ENCODE data around the gene GPRC5A. TPM values are rescaled to one million over a fixed set of nuclear protein-coding genes. Genes with fewer than 3 reads are reported as not detected.
"Not testable (repeated sequence)": the region's sequence is repeated elsewhere in the genome, so short reads cannot be mapped to it uniquely, and the experiment has no call there.

The GPRC5A gene, protein sequence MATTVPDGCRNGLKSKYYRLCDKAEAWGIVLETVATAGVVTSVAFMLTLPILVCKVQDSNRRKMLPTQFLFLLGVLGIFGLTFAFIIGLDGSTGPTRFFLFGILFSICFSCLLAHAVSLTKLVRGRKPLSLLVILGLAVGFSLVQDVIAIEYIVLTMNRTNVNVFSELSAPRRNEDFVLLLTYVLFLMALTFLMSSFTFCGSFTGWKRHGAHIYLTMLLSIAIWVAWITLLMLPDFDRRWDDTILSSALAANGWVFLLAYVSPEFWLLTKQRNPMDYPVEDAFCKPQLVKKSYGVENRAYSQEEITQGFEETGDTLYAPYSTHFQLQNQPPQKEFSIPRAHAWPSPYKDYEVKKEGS
- 4.0 and 7.1 TPM in 2 replicates for total RNA-seq
- long read RNA-seq, full-length matches to known transcripts, result 8 of 9 reads
- long read RNA-seq, partial matches to known transcripts, result 0 of 9 reads
- long read RNA-seq, other reads (novel, unspliced or antisense), result 1 of 9 reads

DNA sequence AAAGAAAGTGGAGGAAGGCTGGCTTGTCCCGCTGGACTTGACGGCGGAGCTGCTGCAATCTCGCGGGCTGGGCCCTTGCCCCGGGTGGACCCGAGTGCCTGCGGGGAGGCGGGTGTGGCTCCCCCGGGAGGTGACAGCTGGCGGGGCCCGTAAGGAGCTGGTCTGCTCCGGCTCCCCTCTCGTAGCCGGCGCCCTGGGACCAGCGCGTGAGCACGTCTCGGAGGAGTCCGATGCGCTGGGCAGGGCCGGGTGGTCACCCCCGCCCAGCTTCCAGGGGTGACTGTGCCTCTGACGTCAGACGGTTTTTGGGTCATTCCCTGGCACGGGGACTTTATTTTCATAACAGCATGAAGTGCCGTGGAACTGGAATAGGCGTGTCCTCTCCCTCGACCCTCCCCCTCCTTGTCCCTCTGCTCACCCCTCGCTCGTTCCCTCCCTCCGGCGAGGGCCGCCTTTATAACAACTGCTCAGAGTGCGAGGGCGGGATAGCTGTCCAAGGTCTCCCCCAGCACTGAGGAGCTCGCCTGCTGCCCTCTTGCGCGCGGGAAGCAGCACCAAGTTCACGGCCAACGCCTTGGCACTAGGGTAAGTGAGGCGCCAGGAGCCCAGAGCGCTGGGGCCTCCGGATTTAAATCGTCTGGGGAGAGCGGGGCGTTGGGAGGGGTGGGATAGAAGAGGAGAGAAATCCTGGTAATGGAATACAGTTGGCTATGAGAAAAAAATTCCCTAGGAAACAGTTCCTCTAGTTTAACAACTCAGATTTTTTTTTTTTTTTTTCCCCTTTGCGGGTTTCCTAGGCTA is at the start of gene GPRC5A:
GPRC5A (plus strand) TSS at position 483 of the 801 bp plus-strand sequence. CDS start 16,688 bp downstream, outside the sequence.
- H3K9me3 Mint-ChIP-seq (ENCODE audit: low read depth), result no peaks in the 10 kb centered on the region
- peaks cover 64% of the 10 kb centered on the region for H3K27me3 Mint-ChIP-seq
- peak within 1 kb of the TSS; percentile 75 for H3K27ac Mint-ChIP-seq
- H3K36me3 Mint-ChIP-seq (ENCODE audit: insufficient read depth), result no peaks in the 10 kb centered on the region
- peak within 1 kb of the TSS; percentile 69 for H3K4me3 Mint-ChIP-seq (ENCODE audit: low read depth)
- peaks cover 19% of the 10 kb centered on the region for H3K4me1 Mint-ChIP-seq (ENCODE audit: low read depth)
- peak; percentile 54 for DNase-seq (ENCODE audit: low spot score, unreplicated experiment)
- TF ChIP-seq, protein P1, sequence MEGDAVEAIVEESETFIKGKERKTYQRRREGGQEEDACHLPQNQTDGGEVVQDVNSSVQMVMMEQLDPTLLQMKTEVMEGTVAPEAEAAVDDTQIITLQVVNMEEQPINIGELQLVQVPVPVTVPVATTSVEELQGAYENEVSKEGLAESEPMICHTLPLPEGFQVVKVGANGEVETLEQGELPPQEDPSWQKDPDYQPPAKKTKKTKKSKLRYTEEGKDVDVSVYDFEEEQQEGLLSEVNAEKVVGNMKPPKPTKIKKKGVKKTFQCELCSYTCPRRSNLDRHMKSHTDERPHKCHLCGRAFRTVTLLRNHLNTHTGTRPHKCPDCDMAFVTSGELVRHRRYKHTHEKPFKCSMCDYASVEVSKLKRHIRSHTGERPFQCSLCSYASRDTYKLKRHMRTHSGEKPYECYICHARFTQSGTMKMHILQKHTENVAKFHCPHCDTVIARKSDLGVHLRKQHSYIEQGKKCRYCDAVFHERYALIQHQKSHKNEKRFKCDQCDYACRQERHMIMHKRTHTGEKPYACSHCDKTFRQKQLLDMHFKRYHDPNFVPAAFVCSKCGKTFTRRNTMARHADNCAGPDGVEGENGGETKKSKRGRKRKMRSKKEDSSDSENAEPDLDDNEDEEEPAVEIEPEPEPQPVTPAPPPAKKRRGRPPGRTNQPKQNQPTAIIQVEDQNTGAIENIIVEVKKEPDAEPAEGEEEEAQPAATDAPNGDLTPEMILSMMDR (IDR thresholded peaks at IDR 0.05; ENCODE audit: unreplicated experiment), result no peak

DNA sequence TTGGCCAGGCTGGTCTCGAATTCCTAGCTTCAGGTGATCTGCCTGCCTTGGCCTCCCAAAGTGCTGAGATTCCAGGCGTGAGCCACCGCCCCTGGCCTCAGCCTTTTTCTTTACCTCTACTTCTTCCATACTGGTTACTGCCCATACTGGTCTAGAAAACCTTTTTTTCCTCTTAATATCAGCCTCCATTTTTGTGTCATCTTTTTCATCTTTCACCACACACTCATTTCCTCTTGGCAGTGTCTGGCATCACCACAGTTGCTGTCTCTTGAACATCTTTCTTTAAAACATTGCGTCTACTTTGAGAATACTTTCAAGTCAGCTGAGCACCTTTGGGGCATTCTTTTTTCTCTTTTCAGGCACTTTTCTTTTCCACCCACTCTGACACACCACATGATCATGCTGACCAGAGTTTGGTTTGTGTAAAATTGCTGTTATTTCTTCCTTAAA is 45.5 kb upstream of the GPRC5A start:
- Mint-ChIP-seq H3K4me3 (ENCODE audit: low read depth) (no peak overlapping the region), H3K9me3 (ENCODE audit: low read depth) (peaks cover 4% of the 10 kb centered on the region), H3K27me3 (no peaks in the 10 kb centered on the region), H3K36me3 (ENCODE audit: insufficient read depth) (peaks cover 11% of the 10 kb centered on the region), H3K4me1 (ENCODE audit: low read depth) (no peaks in the 10 kb centered on the region), H3K27ac (no peak overlapping the region)
- DNase-seq (ENCODE audit: low spot score, unreplicated experiment), result no peak
- TF ChIP-seq, protein P1 (IDR thresholded peaks at IDR 0.05; ENCODE audit: unreplicated experiment), result no peak

DNA sequence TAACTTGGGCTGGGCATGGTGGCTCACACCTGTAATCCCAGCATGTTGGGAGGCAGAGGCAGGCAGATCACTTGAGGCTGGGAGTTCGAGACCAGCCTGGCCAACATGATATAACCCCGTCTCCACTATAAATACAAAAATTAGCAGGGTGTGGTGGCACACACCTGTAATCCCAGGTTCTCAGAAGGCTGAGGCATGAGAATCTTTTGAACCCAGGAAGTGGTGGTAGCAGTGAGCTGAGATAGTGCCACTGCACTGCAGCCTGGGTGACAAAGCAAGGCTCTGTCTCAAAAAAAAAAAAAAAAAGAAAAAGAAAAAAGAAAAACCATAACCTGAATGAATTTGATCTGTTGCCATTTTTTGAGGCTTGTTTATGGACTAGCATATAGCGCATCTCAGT is 44.6 kb upstream of the GPRC5A start:
- H3K9me3 Mint-ChIP-seq (ENCODE audit: low read depth); H3K4me3 Mint-ChIP-seq (ENCODE audit: low read depth): not testable (repeated sequence)
- H3K36me3 Mint-ChIP-seq (ENCODE audit: insufficient read depth), result peaks cover 18% of the 10 kb centered on the region

DNA sequence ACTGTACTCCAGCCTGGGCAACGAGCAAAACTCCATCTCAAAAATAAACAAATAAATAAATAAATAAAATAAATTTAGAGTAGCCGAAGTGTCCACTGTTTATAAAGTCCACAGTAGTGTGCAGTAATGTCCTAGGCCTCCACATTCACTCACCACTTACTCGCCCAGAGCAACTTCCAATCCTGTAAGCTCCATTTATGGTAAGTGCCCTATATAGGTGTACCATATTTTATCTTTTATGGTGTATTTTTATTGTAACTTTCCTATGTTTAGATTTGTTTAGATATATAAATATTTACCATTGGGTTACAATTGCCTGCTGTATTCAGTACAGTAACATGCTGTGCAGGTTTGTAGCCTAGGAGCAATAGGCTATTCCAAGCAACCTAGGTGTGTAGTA is 37.9 kb upstream of the GPRC5A start:
- no peak for DNase-seq (ENCODE audit: low spot score, unreplicated experiment)

More for the DNA sequence above, 44.6 kb upstream of the GPRC5A start:
- not testable (repeated sequence) for H3K27ac Mint-ChIP-seq; DNase-seq (ENCODE audit: low spot score, unreplicated experiment); H3K27me3 Mint-ChIP-seq; H3K4me1 Mint-ChIP-seq (ENCODE audit: low read depth)

DNA sequence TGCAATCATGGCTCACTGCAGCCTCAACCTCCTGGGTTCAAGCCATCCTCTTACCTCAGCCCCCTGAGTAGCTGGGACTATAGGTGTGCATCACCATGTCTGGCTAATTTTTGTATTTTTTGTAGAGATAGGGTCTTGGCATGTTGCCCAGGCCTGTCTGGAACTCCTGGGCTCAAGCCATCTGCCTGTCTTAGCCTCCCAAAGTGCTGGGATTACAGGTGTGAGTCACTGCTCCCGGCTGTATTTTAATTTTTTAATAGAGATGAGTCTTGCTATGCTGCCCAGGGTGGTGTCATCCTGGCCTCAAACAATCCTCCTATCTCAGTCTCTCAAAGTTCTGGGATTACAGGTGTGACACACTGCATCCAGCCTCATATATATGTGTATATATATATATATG is 31.7 kb upstream of the GPRC5A start:
- TF ChIP-seq, protein P1 (IDR thresholded peaks at IDR 0.05; ENCODE audit: unreplicated experiment), result no peak
- Mint-ChIP-seq H3K9me3 (ENCODE audit: low read depth) (no peaks in the 10 kb centered on the region), H3K27me3 (no peaks in the 10 kb centered on the region), H3K4me1 (ENCODE audit: low read depth) (no peaks in the 10 kb centered on the region), H3K4me3 (ENCODE audit: low read depth) (no peak overlapping the region), H3K27ac (no peak overlapping the region), H3K36me3 (ENCODE audit: insufficient read depth) (peaks cover 10% of the 10 kb centered on the region)
- no peak for DNase-seq (ENCODE audit: low spot score, unreplicated experiment)

More for the DNA sequence above, 37.9 kb upstream of the GPRC5A start:
- TF ChIP-seq, protein P1 (IDR thresholded peaks at IDR 0.05; ENCODE audit: unreplicated experiment), result no peak
- Mint-ChIP-seq H3K4me1 (ENCODE audit: low read depth) (no peaks in the 10 kb centered on the region), H3K27ac (no peak overlapping the region), H3K36me3 (ENCODE audit: insufficient read depth) (peaks cover 14% of the 10 kb centered on the region), H3K9me3 (ENCODE audit: low read depth) (peaks cover 8% of the 10 kb centered on the region), H3K27me3 (no peaks in the 10 kb centered on the region), H3K4me3 (ENCODE audit: low read depth) (no peak overlapping the region)
